ENCODE results near the gene BTN1A1.

GRCh38 chr6:26550250-26550993 lies 50.3 kb downstream of the BTN1A1 start:
- no peak for TF ChIP-seq CTCF (IDR thresholded peaks at IDR 0.05; ENCODE audit: insufficient read depth, low read depth, low read length)
- TF ChIP-seq EZH2 (IDR thresholded peaks at IDR 0.05; ENCODE audit: insufficient read depth, low read length) = no peak

Measured in astrocyte (in vitro differentiated cells and primary cell).